SK-N-SH (cell line): Measurements from ENCODE around the gene CLEC12A. TPM values are rescaled to one million over a fixed set of nuclear protein-coding genes. Genes with fewer than 3 reads are reported as not detected.

ENCODE experiments used
- CTCF ChIA-PET: fragments of 300-600, 350-600 bp; formaldehyde crosslinking; extraction: SDS; loops from one replicate; lab custom pipeline; 2021; lab: Yijun Ruan, JAX
- POLR2A ChIA-PET: fragments of 350-600 bp; sonication (Branson Sonifier 250); formaldehyde crosslinking; extraction: SDS; loops from one replicate; lab custom pipeline; 2020; ENCODE audit warnings: antibody characterized with exemption, inconsistent platforms; lab: Yijun Ruan, JAX
- DNase-seq: peaks from one replicate; pipeline ENCODE4 v3.0.0; 2012
- H2AFZ ChIP-seq: fragments of 200-600 bp; sonication (generic); 2 replicates; pipeline ENCODE4 v1.8.1; 2016; ENCODE audit warnings: antibody characterized with exemption, mild to moderate bottlenecking, low read depth
- H3F3A ChIP-seq: fragments of 200-600 bp; sonication (generic); replicated peaks from 2 replicates; pipeline ENCODE3; 2016; ENCODE audit warnings: antibody characterized with exemption, mild to moderate bottlenecking; ENCODE audit not compliant: insufficient read depth
- H3K27ac ChIP-seq, 2 experiments: fragments of 200-500 bp in 1 of 2; fragments of 200-600 bp in 1 of 2; sonication (Bioruptor generic) in 1 of 2; sonication (generic), shearing (Covaris generic) in 1 of 2; 2 replicates each; pipeline versions ENCODE4 v1.5.1 to v1.6.1; 2014 to 2016; ENCODE audit warnings: low read depth in 2 of 2, inconsistent platforms in 1 of 2, low read length in 1 of 2, mild to moderate bottlenecking in 1 of 2, mixed read lengths in 1 of 2
- H3K27me3 ChIP-seq: fragments of 200-600 bp; sonication (generic), shearing (Covaris generic); 2 replicates; pipeline ENCODE4 v1.6.1; 2016; ENCODE audit warnings: mixed run types; ENCODE audit not compliant: insufficient read depth
- H3K36me3 ChIP-seq, 2 experiments: fragments of 200-500 bp in 1 of 2; fragments of 200-600 bp in 1 of 2; sonication (Bioruptor generic) in 1 of 2; sonication (generic) in 1 of 2; replicated peaks in 1 of 2; 2 replicates each; pipeline versions ENCODE3 to v1.5.1; 2014 to 2016; ENCODE audit warnings: low read length in 1 of 2, mild to moderate bottlenecking in 1 of 2; ENCODE audit not compliant: insufficient read depth in 2 of 2, control insufficient read depth in 1 of 2
- H3K4me1 ChIP-seq, 2 experiments: fragments of 200-500 bp in 1 of 2; fragments of 200-600 bp in 1 of 2; sonication (Bioruptor generic) in 1 of 2; sonication (generic), shearing (Covaris generic) in 1 of 2; 2 replicates each; pipeline versions ENCODE4 v1.5.1 to v1.6.1; 2014 to 2016; ENCODE audit warnings: low read depth in 1 of 2, low read length in 1 of 2, mixed run types in 1 of 2; ENCODE audit not compliant: insufficient read depth in 2 of 2, control insufficient read depth in 1 of 2
- H3K4me2 ChIP-seq: fragments of 200-600 bp; sonication (generic), shearing (Covaris generic); 2 replicates; pipeline ENCODE4 v1.6.1; 2017; ENCODE audit warnings: mixed run types
- H3K4me3 ChIP-seq, 2 experiments: fragments of 200-500 bp in 1 of 2; fragments of 200-600 bp in 1 of 2; sonication (Bioruptor generic) in 1 of 2; sonication (generic), shearing (Covaris generic) in 1 of 2; 2 replicates each; pipeline versions ENCODE4 v1.5.1 to v1.8.1; 2014 to 2016; ENCODE audit warnings: low read depth in 2 of 2, inconsistent platforms in 1 of 2, low read length in 1 of 2, mild to moderate bottlenecking in 1 of 2, mixed read lengths in 1 of 2, moderate library complexity in 1 of 2
- H3K79me2 ChIP-seq: fragments of 200-600 bp; sonication (generic); 2 replicates; pipeline ENCODE4 v1.8.1; 2017; ENCODE audit warnings: mild to moderate bottlenecking; ENCODE audit not compliant: insufficient read depth
- H3K9ac ChIP-seq: fragments of 200-600 bp; sonication (generic); 2 replicates; pipeline ENCODE4 v1.6.1; 2017; ENCODE audit warnings: mixed run types
- H3K9me2 ChIP-seq: fragments of 200-600 bp; sonication (generic); 2 replicates; pipeline ENCODE4 v1.6.1; 2017; ENCODE audit warnings: mixed run types
- H3K9me3 ChIP-seq: fragments of 200-600 bp; sonication (generic); 2 replicates; pipeline ENCODE4 v1.6.1; 2017; ENCODE audit warnings: mixed run types, mild to moderate bottlenecking, moderate library complexity
- H4K20me1 ChIP-seq: fragments of 200-600 bp; sonication (generic); 2 replicates; pipeline ENCODE4 v1.6.1; 2017; ENCODE audit warnings: mild to moderate bottlenecking, mixed run types; ENCODE audit not compliant: insufficient read depth
- CHD2 ChIP-seq: fragments of 150-350 bp; IDR thresholded peaks from 2 replicates; pipeline ENCODE4 v1.6.1; 2018; ENCODE audit warnings: low read length; ENCODE audit not compliant: partially characterized antibody
- EZH2phosphoT487 ChIP-seq: fragments of 200-600 bp; sonication (generic); IDR thresholded peaks from 2 replicates; pipeline ENCODE4 v1.6.1; 2017; ENCODE audit warnings: low read depth, mixed run types, mild to moderate bottlenecking, antibody characterized with exemption, moderate library complexity, borderline replicate concordance
- JUND ChIP-seq: IDR thresholded peaks from 2 replicates; pipeline ENCODE4 v1.4.0; 2012
- MXI1 ChIP-seq: IDR thresholded peaks from 2 replicates; pipeline ENCODE4 v1.6.1; 2012; ENCODE audit warnings: mild to moderate bottlenecking, low read depth, low read length, improper control_type of control experiment
- NRF1 ChIP-seq: IDR thresholded peaks from 2 replicates; pipeline ENCODE4 v1.6.1; 2012; ENCODE audit warnings: low read depth, mild to moderate bottlenecking, low read length
- PBX3 ChIP-seq: IDR thresholded peaks from 2 replicates; pipeline ENCODE4; 2012
- POLR2AphosphoS5 ChIP-seq: IDR thresholded peaks from 2 replicates; pipeline ENCODE4 v1.6.1; 2012; ENCODE audit warnings: low read depth, low read length
- RCOR1 ChIP-seq: fragments of 150-350 bp; IDR thresholded peaks from 2 replicates; pipeline ENCODE4 v1.6.1; 2017; ENCODE audit warnings: antibody characterized with exemption, low read length
- SIN3A ChIP-seq: IDR thresholded peaks from 2 replicates; pipeline ENCODE4 v1.6.1; 2012; ENCODE audit warnings: low read depth, mild to moderate bottlenecking, low read length, moderate library complexity, borderline replicate concordance
- SMC3 ChIP-seq: IDR thresholded peaks from 2 replicates; pipeline ENCODE4 v1.6.1; 2012; ENCODE audit warnings: low read depth, low read length, improper control_type of control experiment
- USF1 ChIP-seq: IDR thresholded peaks from 2 replicates; pipeline ENCODE4 v1.4.0; 2012; ENCODE audit warnings: low read depth, borderline replicate concordance
- ZBTB33 ChIP-seq: IDR thresholded peaks from 2 replicates; pipeline ENCODE4 v1.4.0; 2012; ENCODE audit warnings: low read depth, borderline replicate concordance
- WGBS: methylation state at CpG from one replicate; pipeline ENCODE4 v1.1.6; 2017; ENCODE audit warnings: low lambda C conversion rate; 5-methylcytosine and 5-hydroxymethylcytosine counted together
- polyA plus RNA-seq, 3 experiments: library from polyadenylated mRNA; depleted of rRNA; stranded (reverse); fragments of >200 nt; gene quantifications; 2 replicates each; pipeline ENCODE4 v1.2.3, GENCODE V29; 2012

Gene CLEC12A
- polyA plus RNA-seq, 1 of the 3 experiments (the other 2 are of a cell fraction), result not detected

- no peaks in the 10 kb centered on the region for H3K27me3 ChIP-seq
- no peak overlapping the region for H3K4me2 ChIP-seq
- H4K20me1 ChIP-seq, result no peaks in the 10 kb centered on the region
- H3K4me1 ChIP-seq, result no peaks in the 10 kb centered on the region
- no peak overlapping the region for H3K27ac ChIP-seq
- no peaks in the 10 kb centered on the region for H3K79me2 ChIP-seq
- CTCF ChIA-PET, result no interaction called here
- H3K36me3 ChIP-seq, result no peaks in the 10 kb centered on the region
- no peak for TF ChIP-seq JUND
- no peak for TF ChIP-seq RCOR1
- TF ChIP-seq USF1, result no peak
- TF ChIP-seq SIN3A, result no peak
- no peak for TF ChIP-seq ZBTB33
- no peak for TF ChIP-seq CHD2
- TF ChIP-seq, all 33 proteins: peak for 0
- Histone ChIP-seq H3K4me3 (no peak overlapping the region), H2AFZ (no peak overlapping the region), H3K9ac (no peak overlapping the region), H3F3A (no peaks in the 10 kb centered on the region), H3K9me2 (no peaks in the 10 kb centered on the region), H3K9me3 (no peaks in the 10 kb centered on the region)
- WGBS, result 17% methylated on average over 3 of the region's 3 CpGs
- no peak for DNase-seq
- POLR2A ChIA-PET, result no interaction called here
Measured at GRCh38 chr12:9961106-9961505, 10.1 kb upstream of the CLEC12A start.

- Histone ChIP-seq H3K9ac (no peak overlapping the region), H4K20me1 (no peaks in the 10 kb centered on the region), H3K4me2 (no peak overlapping the region), H3K36me3 (no peaks in the 10 kb centered on the region), H3K27ac (no peak overlapping the region), H3K27me3 (no peaks in the 10 kb centered on the region), H3K79me2 (no peaks in the 10 kb centered on the region), H3K9me2 (no peaks in the 10 kb centered on the region), H3K4me1 (no peaks in the 10 kb centered on the region), H2AFZ (no peak overlapping the region), H3K4me3 (no peak overlapping the region), H3F3A (no peaks in the 10 kb centered on the region), H3K9me3 (no peaks in the 10 kb centered on the region)
- ChIA-PET CTCF (interaction anchor here (1.0 kb wide), 1 partner anchor 212 kb away, joined by 3 read pairs; no protein-coding TSS in a partner anchor), POLR2A (no interaction called here)
- WGBS, result 8% methylated on average over 3 of the region's 3 CpGs
- no peak for DNase-seq
- TF ChIP-seq JUND (no peak), USF1 (no peak), NRF1 (no peak), SMC3 (no peak)
Measured at GRCh38 chr12:9961901-9962300, 9.3 kb upstream of the CLEC12A start.

- CTCF ChIA-PET, result no interaction called here
- no peaks in the 10 kb centered on the region for H3K9me3 ChIP-seq
- TF ChIP-seq EZH2phosphoT487 (no peak), POLR2AphosphoS5 (no peak), NRF1 (no peak), PBX3 (no peak), CHD2 (no peak), ZBTB33 (no peak), SMC3 (no peak), MXI1 (no peak)
- H3K9me2 ChIP-seq, result no peaks in the 10 kb centered on the region
- no peak overlapping the region for H3K4me3 ChIP-seq
- POLR2A ChIA-PET, result no interaction called here
- 3% methylated on average over 2 of the region's 2 CpGs for WGBS
- no peaks in the 10 kb centered on the region for H3K79me2 ChIP-seq
- no peaks in the 10 kb centered on the region for H3K27me3 ChIP-seq
- H3K27ac ChIP-seq, result no peak overlapping the region
- no peak overlapping the region for H3K4me2 ChIP-seq
- no peaks in the 10 kb centered on the region for H3K4me1 ChIP-seq
- no peak overlapping the region for H2AFZ ChIP-seq
- no peaks in the 10 kb centered on the region for H4K20me1 ChIP-seq
- no peaks in the 10 kb centered on the region for H3K36me3 ChIP-seq
- no peaks in the 10 kb centered on the region for H3F3A ChIP-seq
- H3K9ac ChIP-seq, result no peak overlapping the region
- no peak for DNase-seq
Measured at GRCh38 chr12:9969673-9970072, 1.5 kb upstream of the CLEC12A start.
